ENCODE results near the gene OR51Q1.

Gene OR51Q1, protein sequence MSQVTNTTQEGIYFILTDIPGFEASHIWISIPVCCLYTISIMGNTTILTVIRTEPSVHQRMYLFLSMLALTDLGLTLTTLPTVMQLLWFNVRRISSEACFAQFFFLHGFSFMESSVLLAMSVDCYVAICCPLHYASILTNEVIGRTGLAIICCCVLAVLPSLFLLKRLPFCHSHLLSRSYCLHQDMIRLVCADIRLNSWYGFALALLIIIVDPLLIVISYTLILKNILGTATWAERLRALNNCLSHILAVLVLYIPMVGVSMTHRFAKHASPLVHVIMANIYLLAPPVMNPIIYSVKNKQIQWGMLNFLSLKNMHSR

DNA sequence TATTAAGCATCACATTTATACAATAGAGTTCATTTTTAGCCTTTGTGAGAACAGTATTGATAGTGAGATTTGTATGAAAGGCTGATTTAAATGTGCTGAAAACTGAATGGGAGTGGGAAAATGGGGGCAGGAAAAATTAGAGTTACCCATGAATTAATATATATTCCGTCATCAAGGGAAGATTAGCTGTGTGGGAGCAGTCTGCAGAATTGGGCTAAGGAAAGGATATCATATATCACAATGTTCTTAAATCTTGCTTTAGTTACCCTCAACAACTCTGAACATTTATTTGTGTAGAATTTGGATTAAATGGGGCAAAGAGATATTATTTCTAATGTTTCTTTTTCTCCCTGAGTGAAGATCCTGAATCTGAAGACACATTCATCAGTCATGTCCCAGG lies at the start of gene OR51Q1:
Gene OR51Q1 (plus strand): TSS at position 301 of the 400 bp plus-strand sequence. CDS start 90 bp downstream, at position 391.
- no peak for DNase-seq

DNA sequence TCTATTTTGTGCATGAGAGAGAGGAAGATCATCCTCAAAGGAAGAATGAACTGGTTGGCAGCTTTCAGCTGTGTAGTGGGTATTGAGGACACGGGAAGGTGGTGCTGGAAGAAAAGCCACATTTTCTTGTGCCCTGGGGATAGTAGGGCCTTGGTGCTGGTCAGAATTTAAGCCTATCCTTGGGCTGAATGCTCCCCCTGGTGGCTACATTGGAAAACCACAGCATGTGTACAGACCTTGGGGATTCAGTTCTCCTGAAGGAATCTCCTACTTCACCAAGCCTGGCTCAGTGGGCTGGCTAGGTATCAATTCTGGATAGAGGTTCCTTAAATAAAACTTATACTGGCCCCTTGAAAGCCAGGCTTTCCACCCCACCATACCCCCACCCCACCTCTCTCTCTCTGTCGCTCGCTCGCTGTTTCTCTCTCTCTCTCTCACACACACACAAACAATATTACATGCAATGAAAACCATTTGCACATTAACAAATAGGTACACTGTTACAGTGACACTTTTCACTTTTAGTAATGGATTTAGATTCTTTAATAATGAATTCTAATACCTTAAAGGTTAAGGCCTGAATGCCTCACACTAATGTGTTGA lies 41.1 kb upstream of the OR51Q1 start:
- peak; percentile 29 for DNase-seq

DNA sequence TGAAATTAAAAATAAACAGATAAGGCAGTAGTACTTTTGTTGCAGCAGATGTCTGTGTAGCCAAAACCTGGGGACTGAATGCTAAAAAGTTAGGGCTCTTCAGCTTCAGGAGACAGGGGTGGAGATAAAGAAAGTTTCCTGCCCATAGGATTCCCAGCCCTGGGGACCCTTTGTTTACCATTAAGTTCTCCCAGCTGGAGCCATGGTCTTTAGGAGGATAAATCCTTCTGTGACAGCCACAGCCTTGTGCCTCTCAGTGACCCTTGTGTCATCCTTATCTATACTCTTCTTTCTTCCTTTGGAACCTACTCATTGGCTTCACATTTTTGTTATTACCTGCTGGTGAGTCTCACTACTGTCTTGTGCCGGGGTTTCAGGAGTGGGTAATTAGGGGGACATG lies 38.3 kb upstream of the OR51Q1 start, which contains the start of gene OR51M1:
Gene OR51M1 (plus strand): TSS at position 237 of the 400 bp plus-strand sequence. CDS start 5,587 bp downstream, outside the sequence.
- DNase-seq, result no peak

DNA sequence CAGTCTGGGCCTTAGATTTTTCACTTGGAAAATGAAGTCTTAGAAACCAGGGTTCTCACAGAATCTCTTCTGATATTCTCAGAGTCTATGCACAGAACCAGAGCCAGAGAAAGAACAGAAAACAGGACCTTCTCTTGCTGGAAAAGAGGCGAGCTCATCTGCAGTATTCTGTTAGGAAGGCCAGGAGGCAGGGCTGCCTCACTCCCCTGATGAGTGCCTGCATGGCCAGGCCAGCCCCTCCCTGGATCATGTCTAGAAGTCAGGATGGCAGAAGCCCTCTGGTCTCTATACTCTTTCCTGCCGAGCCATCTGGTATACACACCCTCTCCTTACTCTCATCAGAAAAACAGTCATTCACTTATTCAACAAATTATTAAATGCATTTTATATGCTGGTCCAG lies 37.6 kb upstream of the OR51Q1 start:
- no peak for DNase-seq

DNA sequence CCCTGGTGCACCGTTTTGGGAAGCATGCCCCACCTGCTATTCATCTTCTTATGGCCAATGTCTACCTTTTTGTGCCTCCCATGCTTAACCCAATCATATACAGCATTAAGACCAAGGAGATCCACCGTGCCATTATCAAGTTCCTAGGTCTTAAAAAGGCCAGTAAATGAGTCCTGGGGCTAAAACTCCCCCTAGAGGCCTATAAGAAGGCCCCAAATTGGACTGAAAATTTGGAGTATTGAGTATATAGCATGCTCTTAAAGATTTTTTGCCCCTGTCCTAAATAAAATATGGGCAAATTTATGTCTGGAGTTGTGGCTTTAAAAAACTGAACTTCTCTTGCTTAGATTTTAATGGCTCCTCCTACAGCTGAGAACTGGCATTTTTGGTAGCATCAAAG lies 31.7 kb upstream of the OR51Q1 start:
- no peak for DNase-seq

DNA sequence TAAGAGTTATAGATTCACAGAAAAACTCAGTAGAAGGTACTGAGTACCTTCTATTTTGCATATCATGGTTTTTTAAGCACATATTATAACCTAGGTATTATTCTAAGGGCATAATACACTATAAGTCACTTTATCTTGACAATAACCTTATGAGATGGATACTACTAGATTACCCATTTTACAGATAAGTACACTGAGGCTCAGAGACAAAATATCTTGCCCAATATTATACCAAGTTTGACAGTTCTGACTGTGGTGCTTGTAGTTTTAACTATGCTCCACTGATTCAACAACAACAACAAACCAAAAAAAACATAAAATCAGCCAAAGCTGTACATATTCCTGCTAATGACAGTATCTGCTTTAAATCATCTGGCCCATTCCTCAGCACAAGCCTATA lies 27.8 kb upstream of the OR51Q1 start:
- DNase-seq, result no peak

DNA sequence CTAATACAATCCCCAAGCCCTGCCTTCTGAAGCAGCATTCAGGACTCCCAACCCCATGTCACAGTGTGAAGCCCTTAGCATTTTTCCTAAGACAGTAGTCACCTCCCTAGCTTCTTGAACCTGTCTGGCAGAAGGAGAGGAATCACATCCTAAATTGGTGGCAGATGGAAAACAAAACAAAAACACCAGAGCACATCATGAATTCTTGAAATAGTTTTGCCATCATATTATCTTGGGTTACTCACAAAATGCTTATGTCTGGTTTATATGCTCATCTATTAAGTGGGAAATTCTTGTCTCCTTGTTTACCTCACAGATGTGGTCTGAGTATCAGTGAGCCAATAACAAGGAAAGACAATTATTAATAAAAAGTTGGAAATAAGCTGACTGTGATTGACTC lies 23.0 kb upstream of the OR51Q1 start:
- no peak for DNase-seq

DNA sequence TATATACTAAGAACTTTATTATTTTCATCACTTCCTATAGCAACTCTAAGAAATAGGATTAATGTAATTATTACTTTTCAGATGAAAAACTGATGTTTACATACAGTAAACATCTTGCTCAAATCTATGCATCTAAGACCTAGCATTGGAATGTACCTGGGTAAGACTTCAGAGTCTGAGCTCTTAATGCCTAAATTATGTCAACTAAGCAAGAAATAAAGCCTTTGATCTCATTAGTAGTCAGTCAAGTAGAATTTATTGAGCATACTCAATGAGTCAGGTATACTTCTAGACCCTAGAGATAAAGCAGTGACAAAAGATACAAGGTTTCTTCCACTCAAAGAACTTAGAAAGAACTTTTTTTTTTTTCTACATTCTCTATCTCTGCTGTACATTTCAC lies 16.7 kb upstream of the OR51Q1 start:
- DNase-seq, result no peak

DNA sequence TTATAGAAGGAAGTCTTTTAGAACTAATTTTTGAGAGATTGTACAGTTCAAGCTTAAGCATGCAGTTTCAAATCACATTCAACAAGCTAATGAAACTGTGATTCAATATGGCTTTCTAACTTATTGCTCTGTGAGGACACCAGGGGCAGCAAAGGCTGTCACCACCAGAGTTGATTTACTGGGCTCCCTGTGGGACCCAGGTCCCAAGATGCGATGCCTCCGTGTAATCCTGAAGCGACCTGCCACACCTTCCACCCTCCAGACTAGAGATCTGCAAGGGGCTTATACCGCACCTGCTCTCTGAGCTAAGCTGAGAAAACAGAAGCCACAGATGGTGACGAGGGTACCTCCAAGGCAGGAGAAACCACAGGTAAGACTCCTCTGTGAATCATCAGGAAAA lies 918 bp upstream of the OR51Q1 start:
- DNase-seq, result no peak

DNA sequence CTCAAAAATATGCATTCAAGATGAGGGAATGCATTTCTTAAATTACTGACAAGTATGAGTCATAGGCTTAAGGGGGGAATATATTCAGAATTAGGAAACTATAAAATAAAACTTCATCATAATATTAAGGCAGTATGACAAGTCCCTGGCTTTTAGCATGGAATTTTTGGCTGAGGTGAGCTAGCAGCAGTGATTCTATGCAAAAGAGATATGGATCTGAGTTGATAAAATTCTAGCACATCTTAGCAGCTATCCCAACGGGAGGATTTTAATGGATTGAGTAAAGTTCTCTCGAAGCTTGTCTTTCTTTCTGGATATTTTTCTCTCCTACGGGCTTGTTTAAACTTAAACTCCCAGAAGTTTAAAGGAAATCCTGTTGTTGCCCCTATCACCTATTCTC lies 1.2 kb downstream of the OR51Q1 start:
- no peak for DNase-seq

DNA sequence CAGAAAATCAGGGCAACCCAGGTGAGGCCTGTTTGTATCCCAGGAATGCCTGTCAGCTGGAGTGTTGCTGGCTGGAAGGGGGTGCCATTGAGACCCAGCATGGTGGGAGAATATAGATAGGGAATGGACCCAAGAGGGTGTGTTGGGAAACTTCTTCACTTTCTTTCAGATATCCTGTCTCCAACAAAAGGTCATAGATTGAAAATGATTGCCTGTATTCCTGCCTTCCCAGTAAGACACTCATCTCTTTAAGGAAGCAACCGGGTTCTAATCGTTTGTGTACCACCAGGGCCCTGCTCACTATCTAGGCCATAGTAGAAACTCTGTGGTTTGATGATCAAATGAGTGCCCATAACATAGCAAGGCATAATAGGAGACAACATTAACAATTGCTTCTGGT lies 19.5 kb downstream of the OR51Q1 start, which contains the start of gene OR51I1:
Gene OR51I1 (minus strand): TSS at position 101 of the 400 bp plus-strand sequence. CDS start 0 bp downstream, at position 101.
- no peak for DNase-seq

DNA sequence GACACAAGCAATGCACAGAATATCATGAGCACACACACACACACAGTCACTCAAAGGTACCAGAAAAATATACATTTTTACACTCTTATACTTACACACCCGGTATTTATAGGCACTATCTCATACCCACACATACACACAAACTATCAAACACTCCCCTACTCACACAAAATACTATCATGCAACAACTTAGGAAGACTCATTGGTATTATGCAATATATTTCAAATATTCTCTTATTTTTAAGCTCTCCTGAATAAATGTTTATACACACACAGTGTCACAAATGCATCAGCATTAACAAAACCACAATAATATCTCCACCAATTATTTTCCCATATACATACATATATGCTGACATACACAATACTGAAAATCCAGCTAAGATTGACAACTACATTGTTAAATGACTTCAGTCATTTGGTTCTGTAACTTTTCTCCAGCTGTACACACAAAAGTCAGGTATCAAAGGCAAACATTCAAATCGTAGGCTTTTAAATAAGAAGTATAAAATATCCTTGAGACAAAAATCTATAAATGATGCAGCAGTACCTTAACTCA lies 22.0 kb downstream of the OR51Q1 start:
- DNase-seq, result no peak

DNA sequence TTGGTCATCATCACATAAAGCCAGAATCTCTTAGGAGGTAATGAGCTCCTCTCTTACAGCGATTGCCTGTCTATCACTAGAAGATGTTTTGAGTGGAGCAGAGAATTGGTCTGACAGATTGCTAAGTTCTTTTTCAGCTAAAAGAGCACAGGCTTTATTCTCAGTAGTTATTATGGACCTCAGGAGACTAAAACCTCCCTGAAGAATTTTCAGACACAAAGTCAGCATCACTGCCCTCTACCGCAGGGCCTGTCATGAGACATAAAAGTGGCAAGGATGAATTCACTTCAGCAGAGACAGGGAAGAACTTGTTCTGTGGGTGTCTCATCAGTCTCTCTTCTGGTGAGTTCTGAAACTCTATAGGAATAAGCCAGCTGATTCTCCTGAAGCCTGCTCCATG lies 27.1 kb downstream of the OR51Q1 start, which contains the start of gene OR51I2:
Gene OR51I2 (plus strand): TSS at position 301 of the 400 bp plus-strand sequence. CDS start 4,166 bp downstream, outside the sequence.
- no peak for DNase-seq

DNA sequence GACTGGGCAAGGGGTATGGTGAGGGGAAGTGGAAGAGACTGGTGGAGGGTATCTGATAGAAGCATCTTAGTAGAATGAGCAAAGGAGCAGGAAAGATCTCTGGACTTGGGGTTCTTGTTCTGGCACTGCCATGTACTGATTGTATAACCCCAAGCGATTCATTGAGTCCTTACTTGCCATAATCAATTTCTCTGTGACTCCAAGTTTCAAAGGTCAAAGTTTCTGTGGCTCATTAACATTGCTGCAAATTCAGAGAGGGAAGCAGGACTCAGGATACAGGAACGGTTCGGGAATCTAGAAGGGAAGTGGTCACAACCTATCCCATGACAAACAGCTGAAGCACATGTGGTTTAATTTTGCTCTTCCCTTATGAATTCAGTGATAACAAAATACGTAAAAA lies 27.5 kb downstream of the OR51Q1 start:
- DNase-seq, result no peak

DNA sequence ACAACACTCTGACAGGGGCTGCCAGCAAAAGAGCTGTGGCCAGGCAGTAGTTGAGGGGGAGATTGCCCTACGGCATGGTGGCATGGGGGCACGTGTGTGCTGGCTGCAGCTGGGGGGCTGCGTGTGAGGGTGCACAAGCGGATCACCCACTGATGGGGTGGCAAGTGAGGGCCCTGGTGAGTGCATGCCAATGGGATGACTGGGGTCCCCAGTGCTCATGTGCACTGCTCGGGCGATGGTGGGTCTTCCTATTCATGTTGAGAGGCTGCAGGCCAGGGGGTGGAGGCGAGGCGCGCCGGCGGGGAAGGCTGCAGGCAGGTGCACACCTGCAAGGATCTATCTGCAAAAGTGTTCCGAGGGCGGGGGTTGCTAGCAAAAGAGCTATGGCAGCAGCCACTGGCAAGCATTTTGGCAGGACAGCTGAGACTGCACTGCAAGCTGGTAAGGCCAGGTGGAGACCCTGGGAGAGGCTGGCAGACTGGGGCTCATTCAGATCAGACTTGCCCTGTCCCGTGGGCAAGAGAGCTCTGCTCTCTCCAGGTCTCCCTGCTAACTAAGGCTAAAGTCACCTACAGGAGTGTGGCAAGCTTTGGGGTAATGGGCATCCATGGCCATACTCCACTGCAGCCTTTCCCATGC lies 39.2 kb downstream of the OR51Q1 start:
- no peak for DNase-seq

DNA sequence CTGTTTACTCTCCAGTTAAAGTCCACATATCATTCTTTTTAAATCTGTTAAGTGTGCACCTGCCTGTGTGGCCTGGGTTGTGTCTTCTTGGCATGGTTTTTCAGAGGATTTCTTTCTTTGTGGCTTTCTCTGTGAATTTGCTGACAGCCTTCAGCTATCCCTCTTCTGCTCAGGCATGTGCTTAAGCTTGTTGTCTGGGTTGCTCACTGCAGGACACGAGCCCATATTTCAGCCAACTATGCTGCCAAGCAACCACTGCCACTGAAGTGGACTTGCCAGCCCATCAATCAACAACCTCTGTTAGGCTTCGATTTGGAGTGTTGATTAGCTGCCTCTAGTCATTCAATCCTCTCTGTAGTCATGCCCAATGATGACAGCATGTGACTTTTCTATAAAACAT lies 45.6 kb downstream of the OR51Q1 start:
- DNase-seq, result no peak
